Keratinocyte (primary cell): ENCODE measurements around the gene ELMO2.

Experiments used
- CTCF ChIP-seq, 3 experiments: IDR thresholded peaks in 1 of 3; conservative IDR thresholded peaks in 1 of 3; optimal IDR thresholded peaks in 1 of 3; 2 replicates in 2 of 3; 3 replicates in 1 of 3; pipeline versions ENCODE3 to v1.5.1; 2011; ENCODE audit warnings: low read length in 3 of 3, mild to moderate bottlenecking in 3 of 3, moderate library complexity in 2 of 3, control low read depth in 1 of 3, inconsistent platforms in 1 of 3; ENCODE audit not compliant: insufficient read depth in 2 of 3; ENCODE audit errors: extremely low read depth in 1 of 3
- EZH2 ChIP-seq: IDR thresholded peaks from one replicate; pipeline ENCODE4 v1.6.1; 2012; ENCODE audit warnings: inconsistent platforms, mild to moderate bottlenecking, low read length, moderate library complexity

- no peak for TF ChIP-seq CTCF (optimal IDR thresholded peaks at IDR 0.05 in 1 of 3, IDR thresholded peaks at IDR 0.05 in 1 of 3, conservative IDR thresholded peaks at IDR 0.05 in 1 of 3; ENCODE audit: extremely low read depth in 1 of 3, insufficient read depth in 2 of 3, low read length in 3 of 3)
- TF ChIP-seq EZH2 = no peak
Observed at GRCh38 chr20:46361811-46362210, 44.6 kb downstream of the ELMO2 start.
